Cardiac fibroblast (primary cell): ENCODE results near the gene MTAP.

ENCODE experiments used
- DNase-seq, 2 donors: peaks; one replicate each; pipeline versions ENCODE4 v3.0.0 to v3.0.0-alpha.2; 2010; ENCODE audit warnings: low read depth in 2 of 2
- H3K4me3 ChIP-seq, 2 donors: replicated peaks in 1 of 2; 1 replicate in 1 of 2; 2 replicates in 1 of 2; pipeline ENCODE4 v1.5.1; 2011; ENCODE audit warnings: low read depth in 2 of 2, low read length in 2 of 2, mild to moderate bottlenecking in 2 of 2, moderate library complexity in 1 of 2
- CTCF ChIP-seq: IDR thresholded peaks from one replicate; pipeline ENCODE4 v1.5.1; 2011; ENCODE audit warnings: low read depth, mild to moderate bottlenecking, low read length, inconsistent platforms

MTAP gene

GRCh38 chr9:21802418-21803000 lies at the start of gene MTAP:
TSS of gene MTAP (plus strand) at chr9:21802636. CDS start at chr9:21802749, 113 bp downstream.
- no peak for TF ChIP-seq CTCF
- H3K4me3 ChIP-seq = peak within 1 kb of the TSS; percentile 73 to 74
- peak; percentile 90 to 97 for DNase-seq

GRCh38 chr9:21753523-21753922 lies 48.9 kb upstream of the MTAP start:
- no peak for TF ChIP-seq CTCF
- H3K4me3 ChIP-seq = no peak overlapping the region
- DNase-seq = no peak

- DNase-seq = no peak
- no peak for TF ChIP-seq CTCF
- H3K4me3 ChIP-seq = no peak overlapping the region
These were observed 47.7 kb upstream of the MTAP start for GRCh38 chr9:21754741-21755140.

DNA sequence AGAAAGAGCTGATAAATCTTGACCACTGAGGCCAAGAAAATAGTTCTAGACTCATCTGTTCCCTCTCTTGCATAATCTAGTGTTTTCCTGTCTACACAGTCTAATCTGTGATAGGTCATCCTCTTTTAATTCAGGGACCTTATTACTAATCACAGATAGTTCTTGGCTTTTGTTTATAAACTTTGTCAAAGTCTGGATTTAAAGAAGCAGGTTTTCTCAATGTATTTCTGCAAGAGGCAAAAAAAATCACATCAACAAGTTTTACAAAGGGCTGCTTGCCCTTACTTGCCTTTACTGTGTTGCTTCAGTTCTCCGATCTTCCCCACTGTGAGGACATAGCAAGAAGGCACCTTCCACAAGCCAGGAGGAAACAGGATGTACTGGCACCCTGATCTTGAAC lies 43.9 kb upstream of the MTAP start:
- H3K4me3 ChIP-seq = no peak overlapping the region
- no peak for DNase-seq
- TF ChIP-seq CTCF = no peak

DNA sequence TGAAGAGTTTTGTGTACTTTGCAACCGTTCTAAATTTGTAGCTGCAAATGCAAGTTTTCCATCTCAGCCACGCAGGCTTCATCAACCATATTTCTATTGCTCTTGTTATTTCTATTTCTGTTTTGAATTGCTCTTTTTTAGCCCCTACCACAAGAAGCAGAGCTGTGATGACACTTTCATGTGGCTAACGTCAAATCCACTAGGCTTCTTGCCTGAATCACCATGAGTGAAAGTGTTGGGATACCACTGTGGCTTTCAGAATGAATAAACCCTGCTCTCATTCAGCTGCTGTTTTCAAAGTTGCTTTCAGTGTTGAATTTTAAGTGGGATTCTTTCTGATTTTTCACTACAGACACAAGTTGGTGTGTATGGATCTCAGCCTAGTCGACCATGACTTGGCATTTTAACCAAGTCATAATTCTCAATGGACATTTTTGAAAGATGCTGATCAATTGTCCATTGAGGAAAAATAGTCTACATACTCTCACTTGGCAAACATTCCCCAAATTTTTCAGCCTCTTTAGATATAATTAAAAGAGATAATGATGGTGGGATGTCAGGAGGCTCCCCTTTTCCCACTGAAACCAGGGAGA lies 41.0 kb upstream of the MTAP start:
- H3K4me3 ChIP-seq = no peak overlapping the region
- no peak for TF ChIP-seq CTCF
- DNase-seq = no peak

DNA sequence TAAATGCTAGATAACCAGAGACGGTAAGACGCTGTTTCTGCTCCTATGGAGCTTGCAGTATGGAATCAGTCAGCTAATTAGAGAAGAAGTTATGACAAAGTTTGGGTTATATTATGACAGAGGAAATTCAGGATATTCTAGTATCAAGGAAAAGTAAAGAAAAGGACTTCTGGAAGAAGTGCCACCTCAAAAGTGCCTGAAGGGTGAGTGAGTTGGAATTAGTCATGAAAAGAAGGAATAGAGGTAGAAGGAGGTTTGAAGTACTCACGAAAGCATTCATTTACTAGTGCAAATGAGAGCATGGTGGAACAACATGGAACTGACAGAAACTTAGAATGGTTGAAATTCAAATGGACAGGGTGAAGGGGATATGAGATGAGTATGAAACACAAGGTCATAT lies 40.4 kb upstream of the MTAP start:
- no peak for DNase-seq
- TF ChIP-seq CTCF = no peak
- H3K4me3 ChIP-seq = no peak overlapping the region

DNA sequence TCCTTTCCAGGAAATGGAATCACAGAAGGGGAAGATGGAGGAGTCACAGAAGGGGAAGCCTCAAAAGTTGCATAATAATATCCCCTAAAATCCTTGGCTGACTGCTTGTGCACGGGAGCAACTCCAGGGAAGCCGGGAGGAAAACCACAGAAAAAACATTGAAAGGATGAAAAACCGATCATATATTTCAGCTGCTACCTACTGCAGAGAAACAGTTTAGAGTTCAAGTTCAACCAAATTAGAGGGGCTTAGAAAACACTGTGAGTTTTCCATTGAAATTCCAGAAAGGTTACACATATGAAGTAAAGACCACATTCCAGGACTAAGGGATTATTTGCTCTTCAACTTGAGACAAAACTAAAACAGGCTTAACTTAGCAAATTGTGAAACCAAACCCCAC lies 37.6 kb upstream of the MTAP start:
- peak in 1 of 2 donors; percentile 39 for DNase-seq
- H3K4me3 ChIP-seq = no peak overlapping the region
- no peak for TF ChIP-seq CTCF
